Esophagus squamous epithelium (tissue), 4 donors: Measurements from ENCODE around the gene DLG2.

Source experiments
- POLR2A ChIP-seq, 4 donors: fragments of 450-650 bp; IDR thresholded peaks; one replicate each; pipeline ENCODE4 v1.6.1; 2017; ENCODE audit warnings: antibody characterized with exemption in 4 of 4, mild to moderate bottlenecking in 4 of 4, moderate library complexity in 3 of 4
- TF ChIP-seq, protein P1 (sequence below), 6 experiments: fragments of 450-650 bp in 4 of 6; fragments of 200-600 bp in 2 of 6; sonication (generic) in 2 of 6; IDR thresholded peaks; one replicate each; pipeline ENCODE4 v1.5.1; 2016 to 2019; ENCODE audit warnings: antibody characterized with exemption in 6 of 6, mild to moderate bottlenecking in 4 of 6, moderate library complexity in 4 of 6

DNA sequence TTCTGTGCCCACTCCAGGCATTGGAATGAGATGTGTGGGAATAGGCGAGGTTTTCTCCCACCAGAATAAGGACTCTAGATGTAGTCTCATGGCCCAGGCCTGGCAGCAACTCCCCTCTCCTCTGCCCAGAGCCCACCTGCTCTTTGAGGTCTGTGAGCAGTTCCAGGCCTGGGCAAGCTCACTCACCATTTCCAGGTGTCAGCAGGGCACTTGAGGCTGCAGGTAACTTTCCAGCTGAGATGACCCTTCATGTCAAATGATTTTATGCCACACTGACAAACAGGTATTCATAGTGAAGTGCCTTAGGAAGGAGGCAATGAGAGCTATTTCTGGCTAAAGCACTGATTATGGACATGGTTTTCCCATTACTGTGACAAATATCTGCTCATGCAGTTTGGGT is 2217.7 kb downstream of the DLG2 start:
- TF ChIP-seq, protein P1, sequence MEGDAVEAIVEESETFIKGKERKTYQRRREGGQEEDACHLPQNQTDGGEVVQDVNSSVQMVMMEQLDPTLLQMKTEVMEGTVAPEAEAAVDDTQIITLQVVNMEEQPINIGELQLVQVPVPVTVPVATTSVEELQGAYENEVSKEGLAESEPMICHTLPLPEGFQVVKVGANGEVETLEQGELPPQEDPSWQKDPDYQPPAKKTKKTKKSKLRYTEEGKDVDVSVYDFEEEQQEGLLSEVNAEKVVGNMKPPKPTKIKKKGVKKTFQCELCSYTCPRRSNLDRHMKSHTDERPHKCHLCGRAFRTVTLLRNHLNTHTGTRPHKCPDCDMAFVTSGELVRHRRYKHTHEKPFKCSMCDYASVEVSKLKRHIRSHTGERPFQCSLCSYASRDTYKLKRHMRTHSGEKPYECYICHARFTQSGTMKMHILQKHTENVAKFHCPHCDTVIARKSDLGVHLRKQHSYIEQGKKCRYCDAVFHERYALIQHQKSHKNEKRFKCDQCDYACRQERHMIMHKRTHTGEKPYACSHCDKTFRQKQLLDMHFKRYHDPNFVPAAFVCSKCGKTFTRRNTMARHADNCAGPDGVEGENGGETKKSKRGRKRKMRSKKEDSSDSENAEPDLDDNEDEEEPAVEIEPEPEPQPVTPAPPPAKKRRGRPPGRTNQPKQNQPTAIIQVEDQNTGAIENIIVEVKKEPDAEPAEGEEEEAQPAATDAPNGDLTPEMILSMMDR (IDR thresholded peaks at IDR 0.05): no peak
- TF ChIP-seq POLR2A (IDR thresholded peaks at IDR 0.05): no peak
